NCI-H2196 (cell line): ENCODE measurements around the gene RPL15.
"Not testable (repeated sequence)": the region's sequence is repeated elsewhere in the genome, so short reads cannot be mapped to it uniquely, and the experiment has no call there.

Experiments used
- DNase-seq: peaks from one replicate; lab custom pipeline; 2025; ENCODE audit not compliant: unreplicated experiment; lab: John Stamatoyannopoulos, UW

Gene RPL15

DNA sequence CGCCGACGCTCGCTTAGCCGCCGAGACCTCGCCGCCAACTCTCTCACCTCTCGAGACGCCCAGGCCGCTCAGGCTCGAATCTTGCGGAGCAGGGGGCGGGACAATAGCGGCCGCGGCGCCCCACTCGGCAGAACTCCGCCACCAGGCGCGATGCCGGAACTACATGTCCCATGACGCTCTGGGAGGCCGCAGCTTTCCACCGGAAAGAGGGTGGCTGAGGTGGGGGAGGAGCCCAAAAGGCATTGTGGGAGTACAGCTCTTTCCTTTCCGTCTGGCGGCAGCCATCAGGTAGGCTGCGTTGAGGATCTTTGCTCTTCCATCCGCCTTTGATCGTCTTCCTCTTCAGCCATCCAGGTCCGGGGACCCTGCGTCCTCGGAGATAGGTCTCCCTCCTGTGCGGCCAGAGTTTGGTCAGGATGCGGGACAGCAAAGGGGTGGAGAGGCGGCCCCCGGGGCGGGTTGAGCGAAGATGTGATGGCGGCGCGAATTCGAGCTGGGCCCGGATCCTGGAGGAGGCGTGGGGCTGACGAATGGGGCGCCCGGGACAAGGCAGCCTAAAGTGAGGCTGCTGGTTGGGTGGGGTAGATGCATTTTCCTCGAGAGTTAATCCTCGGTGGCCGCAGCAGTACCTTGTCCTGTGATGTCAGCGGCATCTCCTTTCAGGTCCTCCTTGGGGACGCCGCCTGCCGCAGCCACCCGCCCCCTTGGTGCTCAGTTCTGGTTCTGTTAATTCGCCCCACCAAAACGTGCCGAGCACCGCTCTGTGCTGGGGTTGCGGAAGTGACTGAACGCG, at the start of gene RPL15, which contains the start of gene NKIRAS1:
Gene RPL15, plus strand, starts transcription at position 247 of the 793 bp plus-strand sequence. CDS start 728 bp downstream, outside the sequence.
Gene NKIRAS1, minus strand, starts transcription at position 105 of the 793 bp plus-strand sequence. CDS start 6,086 bp downstream, outside the sequence.
- DNase-seq = peak; percentile 85

DNA sequence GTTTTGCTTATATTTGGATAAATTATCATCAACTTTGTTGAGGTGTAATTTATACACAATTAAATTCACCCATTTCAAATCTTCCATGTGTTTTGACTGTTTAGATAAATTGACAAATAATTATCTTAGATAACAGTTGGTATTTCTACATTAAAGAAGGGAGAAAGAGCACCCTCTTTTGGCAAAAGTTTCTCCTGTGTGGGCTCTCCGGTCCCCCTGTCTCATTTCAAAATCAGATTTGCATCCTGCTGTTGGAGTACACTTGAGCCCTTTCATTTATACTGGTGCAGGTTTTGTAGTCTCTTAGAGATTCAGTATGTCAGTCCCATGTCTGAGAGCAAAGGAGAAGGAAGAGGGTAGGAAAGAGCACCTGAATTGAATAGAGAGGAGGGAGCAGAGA, 49.5 kb upstream of the RPL15 start:
- DNase-seq = no peak

DNA sequence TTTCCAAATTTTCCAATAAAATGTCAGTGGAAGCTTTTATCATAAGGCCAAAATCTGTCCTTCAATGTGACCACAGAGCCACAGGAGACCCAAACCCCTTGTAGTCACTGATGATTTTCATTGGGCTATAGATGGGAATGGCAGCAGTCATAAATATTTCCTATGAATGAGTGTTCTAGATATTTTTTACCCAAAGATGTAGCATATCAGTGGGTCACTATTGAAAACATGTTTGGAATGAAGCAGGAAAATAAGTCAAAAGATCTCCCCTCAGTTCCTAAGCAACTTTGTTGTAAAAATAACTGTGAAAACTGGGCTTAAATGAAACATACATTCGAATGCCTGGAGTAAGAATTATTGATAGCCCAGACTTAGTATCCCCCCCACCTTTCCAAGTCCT, 49.1 kb upstream of the RPL15 start:
- no peak for DNase-seq

DNA sequence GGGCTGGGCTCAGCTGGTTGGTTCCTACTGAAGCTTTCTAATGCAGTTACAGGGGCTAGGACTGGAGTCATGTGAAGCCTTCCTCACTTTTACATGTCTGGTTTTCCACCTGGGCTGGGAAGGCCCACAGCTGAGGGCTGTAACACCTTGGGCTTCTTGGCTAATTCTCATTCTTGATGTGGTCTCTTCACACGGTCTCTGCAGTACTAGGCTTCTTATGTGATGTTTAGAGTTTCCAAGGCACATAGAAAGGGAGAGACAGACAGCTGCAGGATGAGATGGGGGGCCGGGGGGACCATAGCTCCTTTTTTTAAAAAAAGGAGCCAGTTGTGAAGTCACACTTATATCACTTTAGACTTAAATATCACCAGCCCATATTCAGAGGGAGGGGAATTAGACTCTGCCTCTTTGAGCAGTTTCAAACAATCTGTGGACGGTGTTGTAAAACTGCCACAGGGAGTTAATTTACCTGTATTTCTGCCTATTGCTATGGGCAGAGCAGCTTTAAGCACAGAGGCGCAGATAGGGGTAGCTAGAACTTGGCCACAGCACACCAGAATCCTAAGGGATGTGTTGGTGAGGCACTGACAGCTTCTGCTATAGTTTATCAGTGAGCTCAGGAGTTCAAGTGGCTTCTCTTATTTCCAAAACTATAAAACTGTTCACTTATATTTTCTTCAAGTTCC, 46.8 kb upstream of the RPL15 start:
- DNase-seq = no peak

DNA sequence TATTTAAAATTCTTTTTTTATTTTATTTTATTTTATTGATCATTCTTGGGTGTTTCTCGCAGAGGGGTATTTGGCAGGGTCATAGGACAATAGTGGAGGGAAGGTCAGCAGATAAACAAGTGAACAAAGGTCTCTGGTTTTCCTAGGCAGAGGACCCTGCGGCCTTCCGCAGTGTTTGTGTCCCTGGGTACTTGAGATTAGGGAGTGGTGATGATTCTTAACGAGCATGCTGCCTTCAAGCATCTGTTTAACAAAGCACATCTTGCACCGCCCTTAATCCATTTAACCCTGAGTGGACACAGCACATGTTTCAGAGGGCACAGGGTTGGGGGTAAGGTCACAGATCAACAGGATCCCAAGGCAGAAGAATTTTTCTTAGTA, 46.3 kb upstream of the RPL15 start:
- DNase-seq = not testable (repeated sequence)

DNA sequence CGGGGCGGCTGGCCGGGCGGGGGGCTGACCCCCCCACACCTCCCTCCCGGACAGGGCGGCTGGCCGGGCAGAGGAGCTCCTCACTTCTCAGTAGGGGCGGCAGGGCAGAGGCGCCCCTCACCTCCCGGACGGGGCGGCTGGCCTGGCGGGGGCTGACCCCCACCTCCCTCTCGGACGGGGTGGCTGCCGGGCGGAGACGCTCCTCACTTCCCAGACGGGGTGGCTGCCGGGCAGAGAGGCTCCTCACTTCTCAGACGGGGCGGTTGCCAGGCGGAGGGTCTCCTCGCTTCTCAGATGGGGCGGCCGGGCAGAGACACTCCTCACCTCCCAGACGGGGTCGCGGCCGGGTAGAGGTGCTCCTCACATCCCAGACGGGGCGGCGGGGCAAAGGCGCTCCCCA, 45.6 kb upstream of the RPL15 start:
- DNase-seq = not testable (repeated sequence)

DNA sequence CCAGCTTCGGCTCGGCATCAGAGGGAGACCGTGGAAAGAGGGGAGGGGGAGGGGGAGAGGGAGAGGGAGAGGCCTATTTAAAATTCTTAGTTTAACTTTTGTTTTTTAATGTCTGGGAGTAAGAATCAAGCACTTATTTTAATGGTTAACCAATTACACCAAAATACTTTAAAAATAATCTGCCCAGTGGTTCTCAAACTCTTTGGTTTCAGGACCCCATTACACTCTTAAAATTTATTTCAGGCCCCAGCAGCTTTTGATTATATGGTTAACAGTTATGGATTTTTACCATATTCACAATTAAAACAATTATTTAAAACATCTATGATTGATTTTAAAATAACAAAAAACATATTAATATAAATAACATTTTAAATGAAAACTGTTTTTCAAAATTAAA, 44.6 kb upstream of the RPL15 start:
- DNase-seq = no peak

DNA sequence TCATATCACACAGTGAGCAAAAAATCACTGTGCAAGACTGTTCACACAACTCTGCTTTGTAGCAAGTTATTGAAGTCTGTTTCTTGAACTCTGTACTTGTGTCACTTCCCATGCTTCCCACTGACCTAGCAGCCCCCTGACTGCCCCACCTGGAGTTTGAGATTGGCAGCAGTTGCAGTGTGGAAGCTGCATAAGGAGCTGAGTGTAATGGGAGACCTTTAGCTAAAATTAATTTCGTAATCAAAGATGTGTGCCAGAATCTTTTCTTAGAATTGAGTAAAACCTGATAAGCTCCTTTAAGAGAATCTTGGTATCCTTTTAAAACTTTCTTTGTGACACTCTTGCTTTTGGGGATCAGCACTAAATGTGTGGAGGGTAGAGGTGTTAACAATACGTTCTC, 43.0 kb upstream of the RPL15 start:
- no peak for DNase-seq

DNA sequence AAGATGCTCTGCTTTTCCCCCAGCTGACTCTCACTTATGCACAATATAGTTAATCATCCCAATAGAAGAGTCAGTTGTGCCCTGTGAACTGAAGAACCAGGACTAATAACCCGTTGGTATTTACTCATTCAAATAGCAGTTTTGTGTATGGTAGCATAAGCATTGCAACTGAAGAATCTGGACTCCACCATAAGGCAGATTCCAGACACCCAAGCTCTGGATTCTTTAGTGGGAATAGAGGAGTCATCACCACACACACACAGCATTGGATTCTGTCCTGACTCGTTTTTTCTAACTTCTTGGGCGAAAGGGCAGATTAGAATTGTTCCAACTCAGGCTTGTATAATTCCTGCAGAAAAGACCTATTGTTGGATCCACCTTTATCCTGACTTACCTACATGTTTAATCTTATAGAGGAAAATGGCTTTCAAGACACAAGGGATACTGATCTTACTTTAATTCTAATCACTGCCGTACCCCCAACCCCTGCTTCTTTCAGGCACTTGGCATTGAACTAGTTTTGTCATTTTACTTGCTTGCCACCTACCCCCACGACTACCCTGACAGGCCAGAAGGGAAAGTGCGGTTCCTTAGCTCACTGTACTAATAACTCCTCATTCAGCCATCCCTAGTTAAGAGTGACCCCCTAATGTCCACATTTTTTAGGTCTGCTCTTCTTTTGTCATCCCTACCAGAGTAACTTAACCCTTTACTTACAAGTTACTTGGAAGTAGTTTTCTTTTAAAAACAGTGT, 42.4 kb upstream of the RPL15 start:
- no peak for DNase-seq

DNA sequence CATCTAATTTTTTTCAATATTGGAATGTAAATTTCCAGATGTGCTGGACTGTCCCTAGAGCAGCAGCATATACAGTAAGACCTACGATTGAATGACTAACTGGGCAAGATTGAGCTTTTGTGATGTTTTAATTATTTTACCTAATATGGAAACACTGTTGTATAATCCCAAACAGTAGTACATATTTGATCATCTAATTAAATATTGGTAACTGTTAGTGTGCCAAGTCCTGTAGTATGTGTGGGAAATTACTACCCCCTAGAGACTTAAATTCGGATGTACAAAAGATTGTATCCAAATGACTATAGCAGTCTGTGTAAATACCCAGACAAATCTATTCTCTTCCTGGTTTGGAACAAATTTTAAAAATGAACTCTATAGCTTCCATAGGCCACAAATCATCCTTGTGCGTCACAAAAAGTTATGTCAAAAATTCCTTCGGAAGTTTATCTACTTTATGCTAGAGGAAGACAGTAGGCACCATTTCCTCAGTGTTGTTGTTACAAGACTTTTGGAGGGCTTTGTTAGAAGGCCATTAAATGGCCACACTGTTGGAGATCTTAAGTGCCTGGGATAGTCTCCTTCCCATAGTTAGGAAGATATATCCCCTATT, 41.7 kb upstream of the RPL15 start:
- no peak for DNase-seq

DNA sequence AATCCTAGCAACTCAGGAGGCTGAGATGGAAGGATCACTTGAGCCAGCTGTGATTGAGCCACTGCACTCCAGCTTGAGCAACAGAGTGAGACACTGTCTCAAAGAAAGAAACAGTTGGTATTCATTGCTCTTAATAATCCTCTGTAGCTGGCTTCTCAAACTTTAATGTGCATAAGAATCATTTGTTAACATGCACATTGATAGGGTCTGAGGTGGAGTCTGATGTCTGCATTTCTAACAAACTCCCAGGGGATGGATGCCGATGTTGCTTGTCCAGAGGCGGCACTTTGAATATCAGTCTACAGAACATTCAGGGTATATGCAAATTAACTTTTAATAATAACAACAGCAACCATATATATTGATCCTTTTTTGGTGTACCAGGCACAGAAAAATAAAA, 40.0 kb upstream of the RPL15 start:
- DNase-seq = no peak

DNA sequence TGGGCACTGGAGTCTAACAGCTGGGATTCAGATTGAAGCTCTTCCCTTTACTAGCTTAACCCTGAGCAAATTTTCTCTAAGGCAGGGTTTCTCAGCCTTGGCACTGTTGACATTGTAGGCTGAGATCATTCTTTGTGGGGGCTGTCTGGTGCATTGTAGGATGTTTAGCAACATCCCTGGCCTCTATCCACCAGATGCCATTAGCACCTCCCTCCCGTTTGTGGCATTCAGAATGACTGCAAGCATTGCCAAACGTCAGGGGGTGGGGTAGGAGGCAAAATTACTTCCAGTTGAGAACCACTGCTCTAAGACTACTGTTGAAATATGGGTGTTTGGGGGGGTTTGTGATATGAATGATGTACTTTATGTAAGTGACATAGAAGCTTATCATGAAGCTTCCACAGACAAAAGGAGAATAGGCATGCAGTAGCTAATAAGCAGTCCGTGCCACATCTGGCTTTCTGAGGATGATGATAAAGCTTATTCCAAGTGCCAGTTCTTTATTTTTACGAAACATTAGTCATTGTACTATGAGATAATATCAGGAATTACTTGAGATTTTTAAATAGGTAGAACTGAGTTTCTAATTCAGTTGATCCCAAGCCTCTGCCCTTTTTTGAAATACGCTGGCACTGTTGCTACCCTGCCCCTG, 39.5 kb upstream of the RPL15 start:
- DNase-seq = no peak

DNA sequence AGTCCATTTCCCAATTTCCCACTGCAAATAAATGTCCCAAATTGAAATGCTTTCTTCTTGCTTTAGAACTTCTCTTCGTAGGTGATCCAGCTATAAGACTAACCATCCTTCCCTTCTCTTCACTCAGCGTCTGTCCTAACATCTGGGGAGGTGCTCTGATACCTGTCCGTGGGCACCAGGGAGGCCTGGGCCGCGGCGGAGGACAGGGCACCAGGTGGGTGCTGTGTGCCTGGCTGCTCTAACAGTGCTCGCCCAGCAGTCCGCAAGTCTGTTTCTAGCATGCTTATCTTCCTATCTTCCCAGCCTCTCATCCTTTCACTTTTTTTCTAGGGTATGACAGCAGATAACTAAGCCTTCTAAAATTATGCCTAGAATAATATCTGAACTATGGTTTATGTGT, 37.4 kb upstream of the RPL15 start:
- DNase-seq = no peak

DNA sequence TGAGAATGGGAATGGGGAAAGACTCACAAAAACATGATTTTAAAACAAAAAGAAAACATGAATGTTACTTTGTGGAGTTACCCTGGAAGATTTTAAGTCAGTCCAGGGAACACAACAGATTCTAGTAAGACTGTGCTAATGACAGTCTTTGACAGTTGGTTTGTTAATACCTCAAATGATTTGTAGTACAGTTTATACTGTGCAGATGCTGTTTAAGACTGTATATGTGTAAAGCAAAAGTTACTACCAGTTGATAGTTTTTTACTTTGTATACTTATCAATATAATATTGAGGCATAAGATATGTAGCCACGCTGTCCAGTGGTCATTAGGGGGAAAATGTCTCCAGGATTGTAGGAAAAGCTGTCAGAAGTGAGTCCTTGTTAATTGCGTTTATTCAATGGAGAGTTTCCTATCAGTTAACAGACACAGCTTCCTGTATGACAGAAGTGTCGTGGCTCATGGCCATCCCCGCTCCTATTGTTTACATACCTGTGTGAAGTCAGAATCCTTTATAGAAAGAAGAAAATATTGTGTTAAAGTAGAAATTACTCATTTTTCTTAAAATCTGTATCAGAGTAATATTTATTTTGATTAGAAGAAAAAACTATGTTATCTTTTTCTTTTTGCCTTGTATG, 36.1 kb upstream of the RPL15 start:
- no peak for DNase-seq

DNA sequence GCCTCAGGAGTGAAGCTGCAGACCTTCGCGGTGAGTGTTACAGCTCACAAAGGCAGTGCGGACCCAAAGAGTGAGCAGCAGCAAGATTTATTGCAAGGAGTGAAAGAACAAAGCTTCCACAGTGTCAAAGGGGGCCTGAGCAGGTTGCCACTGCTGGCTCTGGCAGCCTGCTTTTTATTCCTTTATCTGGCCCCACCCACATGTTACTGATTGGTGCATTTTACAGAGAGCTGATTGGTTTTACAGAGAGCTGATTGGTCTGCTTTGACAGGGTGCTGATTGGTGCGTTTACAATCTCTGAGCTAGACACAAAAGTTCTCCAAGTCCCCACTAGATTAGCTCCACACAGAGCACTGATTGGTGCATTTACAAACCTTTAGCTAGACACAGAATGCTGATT, 34.9 kb upstream of the RPL15 start:
- not testable (repeated sequence) for DNase-seq

DNA sequence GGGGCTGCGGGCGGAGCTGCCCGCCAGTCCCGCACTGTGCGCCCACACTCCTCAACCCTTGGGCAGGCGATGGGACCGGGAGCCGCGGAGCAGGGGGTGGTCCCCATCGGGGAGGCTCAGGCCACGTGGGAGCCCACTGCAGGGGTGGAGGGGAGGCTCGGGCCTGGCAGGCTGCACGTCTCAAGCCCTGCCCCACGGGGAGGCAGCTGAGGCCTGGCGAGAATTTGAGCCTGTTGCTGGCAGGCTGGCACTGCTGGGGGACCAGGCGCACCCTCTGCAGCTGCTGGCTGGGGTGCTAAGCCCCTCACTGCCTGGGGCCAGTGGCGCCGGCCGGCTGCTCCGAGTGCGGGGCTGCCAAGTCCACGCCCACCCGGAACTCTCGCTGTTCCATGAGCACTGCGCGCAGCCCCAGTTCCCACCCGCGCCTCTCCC, 34.4 kb upstream of the RPL15 start:
- DNase-seq = no peak

DNA sequence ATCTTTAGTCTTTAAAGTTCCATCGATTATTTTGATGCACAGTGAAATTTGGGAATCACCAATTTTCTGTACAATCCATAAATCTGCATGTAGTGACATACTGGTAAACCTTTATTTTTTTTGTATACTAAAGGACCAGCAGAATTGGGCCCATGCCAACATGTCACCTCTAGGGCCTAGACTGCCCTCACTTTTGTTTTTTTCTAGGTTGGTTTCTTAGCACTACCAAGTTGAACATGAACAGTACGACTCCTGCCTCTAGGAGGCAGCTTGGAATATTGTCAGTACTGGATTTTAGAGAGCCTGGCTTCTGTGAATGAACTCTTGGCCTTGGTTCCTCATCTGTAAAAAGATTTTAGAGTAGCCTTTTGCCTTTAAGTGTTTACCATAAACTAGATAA, 32.5 kb upstream of the RPL15 start:
- DNase-seq = no peak

DNA sequence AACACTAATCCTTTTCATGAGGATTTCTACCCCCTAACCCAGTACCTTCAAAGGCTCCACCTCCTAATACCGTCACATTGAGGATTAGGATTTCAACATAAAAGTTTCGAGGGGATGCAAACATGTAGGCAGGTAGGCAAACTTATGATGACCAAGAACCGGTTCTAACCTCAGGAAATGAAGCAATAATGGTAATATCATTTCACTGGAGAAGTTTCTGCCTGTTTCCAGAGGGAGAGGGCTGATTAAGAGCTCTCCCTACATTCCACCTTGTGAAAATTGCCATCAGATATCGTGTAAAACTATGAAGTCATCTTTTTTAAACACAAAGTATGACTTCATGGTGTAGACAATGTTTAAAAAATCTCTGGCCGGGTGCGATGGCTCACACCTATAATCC, 31.7 kb upstream of the RPL15 start:
- no peak for DNase-seq

DNA sequence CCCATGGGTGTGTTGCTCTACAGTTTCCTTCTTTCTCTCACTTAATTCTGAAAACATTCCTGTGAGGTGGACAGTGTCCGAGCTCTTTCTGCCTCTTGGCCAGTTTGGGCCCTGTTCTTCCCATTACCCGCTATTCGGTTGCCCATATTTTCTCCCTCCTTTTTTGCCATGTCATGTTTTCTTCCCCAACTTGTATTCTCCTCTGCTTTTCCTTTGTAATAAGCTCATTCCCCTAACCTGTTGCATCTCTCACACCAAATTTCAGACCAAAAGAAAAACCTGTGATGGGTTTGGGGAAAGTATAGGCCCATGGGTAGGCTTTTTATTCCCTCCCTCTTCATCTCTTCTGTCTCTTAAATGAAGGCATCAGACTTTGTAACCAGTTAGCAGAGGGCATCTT, 30.6 kb upstream of the RPL15 start:
- no peak for DNase-seq

DNA sequence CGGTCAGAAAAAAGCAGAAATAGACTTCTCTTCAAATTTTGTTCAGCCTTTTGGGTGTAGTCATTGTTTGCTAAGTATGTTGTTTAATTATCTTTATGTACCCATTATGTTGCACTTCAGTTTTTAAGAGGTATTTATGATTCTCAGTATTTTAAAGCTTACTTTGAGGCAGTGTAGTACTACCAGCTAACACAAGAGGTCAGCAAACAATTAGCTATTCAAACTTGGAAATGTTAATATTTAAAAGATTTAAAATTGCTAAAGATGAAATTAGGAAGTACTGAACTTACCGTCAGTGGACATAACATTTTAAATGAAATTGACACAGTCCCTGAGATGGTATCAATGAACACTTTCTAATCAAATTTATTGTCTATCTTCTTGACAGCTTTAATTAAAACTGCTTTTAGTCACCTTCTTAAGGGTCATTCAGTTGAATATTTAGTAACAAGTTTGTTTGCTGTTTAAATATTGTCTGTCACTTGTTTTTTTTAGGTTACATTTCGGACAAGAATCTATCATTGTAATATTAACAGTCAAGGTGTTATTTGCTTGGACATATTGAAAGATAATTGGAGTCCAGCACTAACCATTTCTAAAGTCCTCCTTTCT, 28.2 kb upstream of the RPL15 start:
- peak; percentile 7 for DNase-seq
